B cell (primary cell): ENCODE measurements around the gene FOXO1. TPM values are rescaled to one million over a fixed set of nuclear protein-coding genes. Genes with fewer than 3 reads are reported as not detected.

Experiments used
- ATAC-seq: fragments of 200-7000 bp; cut with Tn5 transposase; one replicate; pipeline ENCODE4 v1.10.0; 2021; ENCODE audit warnings: low read depth, mild to moderate bottlenecking, moderate number of reproducible peaks, moderate library complexity
- CTCF ChIA-PET: fragments of 350-600 bp; sonication (Branson Sonifier 250); formaldehyde crosslinking; loops from one replicate; lab custom pipeline; 2021; ENCODE audit warnings: antibody characterized with exemption, inconsistent platforms; lab: Charles Lee
- POLR2A ChIA-PET: fragments of 350-600 bp; sonication (Branson Sonifier 250); formaldehyde crosslinking; loops from one replicate; lab custom pipeline; 2021; ENCODE audit warnings: antibody characterized with exemption; lab: Charles Lee
- DNase-seq: peaks from one replicate; pipeline ENCODE4 v3.0.0; 2013
- H2AFZ ChIP-seq: 2 replicates; pipeline ENCODE4 v1.6.1; 2012; ENCODE audit warnings: mild to moderate bottlenecking, low read depth, low read length; ENCODE audit not compliant: insufficient read depth, poor library complexity, severe bottlenecking
- H3K27ac ChIP-seq, 2 donors: 1 replicate in 1 of 2; 2 replicates in 1 of 2; pipeline ENCODE4 v1.5.1; 2012 to 2013; ENCODE audit warnings: low read length in 2 of 2, mild to moderate bottlenecking in 2 of 2, moderate library complexity in 1 of 2
- H3K27me3 ChIP-seq, 4 experiments: fragments of 200-600 bp in 1 of 4; sonication (generic) in 1 of 4; replicated peaks in 1 of 4; 1 replicate in 2 of 4; 2 replicates in 2 of 4; pipeline versions ENCODE4 v1.6.1 to v1.7.0; 2013 to 2016; ENCODE audit warnings: low read length in 3 of 4, mild to moderate bottlenecking in 2 of 4, mixed read lengths in 1 of 4, moderate library complexity in 1 of 4; ENCODE audit not compliant: insufficient read depth in 4 of 4, control insufficient read depth in 3 of 4; ENCODE audit errors: control extremely low read depth in 1 of 4
- H3K36me3 ChIP-seq, 2 experiments: replicated peaks in 1 of 2; 1 replicate in 1 of 2; 2 replicates in 1 of 2; pipeline versions ENCODE4 v1.6.1 to v1.7.1; 2013; ENCODE audit warnings: low read length in 1 of 2; ENCODE audit not compliant: insufficient read depth in 2 of 2, control insufficient read depth in 1 of 2; ENCODE audit errors: control extremely low read depth in 1 of 2, extremely low read depth in 1 of 2
- H3K4me1 ChIP-seq, 2 donors: fragments of 200-600 bp in 1 of 2; sonication (generic) in 1 of 2; 1 replicate in 1 of 2; 2 replicates in 1 of 2; pipeline versions ENCODE4 v1.5.1 to v1.6.1; 2013 to 2017; ENCODE audit warnings: low read length in 2 of 2; ENCODE audit not compliant: control insufficient read depth in 2 of 2, insufficient read depth in 2 of 2
- H3K4me2 ChIP-seq: replicated peaks from 2 replicates; pipeline ENCODE3; 2012; ENCODE audit warnings: mild to moderate bottlenecking, low read depth, low read length; ENCODE audit not compliant: poor library complexity, severe bottlenecking
- H3K4me3 ChIP-seq, 5 experiments: fragments of 200-600 bp in 1 of 5; sonication (generic) in 1 of 5; 1 replicate in 3 of 5; 2 replicates in 2 of 5; pipeline versions ENCODE4 v1.5.1 to v1.7.0; 2011 to 2016; ENCODE audit warnings: low read length in 4 of 5, mild to moderate bottlenecking in 4 of 5, low read depth in 2 of 5, control low read depth in 1 of 5, moderate library complexity in 1 of 5; ENCODE audit not compliant: insufficient read depth in 1 of 5; ENCODE audit errors: control extremely low read depth in 1 of 5, extremely low read depth in 1 of 5
- H3K79me2 ChIP-seq: fragments of 200-600 bp; sonication (generic); one replicate; pipeline ENCODE4 v1.6.0; 2016; ENCODE audit warnings: low read length; ENCODE audit not compliant: control insufficient read depth, insufficient read depth
- H3K9ac ChIP-seq: fragments of 200-600 bp; sonication (generic); 2 replicates; pipeline ENCODE4 v1.6.1; 2017; ENCODE audit warnings: mild to moderate bottlenecking, low read length, moderate library complexity
- H3K9me3 ChIP-seq, 3 donors: one replicate each; pipeline versions ENCODE4 v1.6.1 to v1.7.1; 2013; ENCODE audit warnings: low read length in 2 of 3; ENCODE audit not compliant: control insufficient read depth in 2 of 3, insufficient read depth in 1 of 3; ENCODE audit errors: control extremely low read depth in 1 of 3
- H4K20me1 ChIP-seq: 2 replicates; pipeline ENCODE4 v1.6.0; 2012; ENCODE audit warnings: mild to moderate bottlenecking, low read length; ENCODE audit not compliant: insufficient read depth, control insufficient read depth, poor library complexity, severe bottlenecking
- H3K27ac Mint-ChIP-seq: one replicate; pipeline ENCODE4 v1.8.0; 2021; ENCODE audit warnings: mixed read lengths
- H3K27me3 Mint-ChIP-seq: one replicate; pipeline ENCODE4 v1.8.0; 2021; ENCODE audit warnings: mixed read lengths
- H3K4me1 Mint-ChIP-seq: one replicate; pipeline ENCODE4 v1.8.0; 2021; ENCODE audit warnings: mixed read lengths
- H3K4me3 Mint-ChIP-seq: one replicate; pipeline ENCODE4 v1.8.0; 2021; ENCODE audit warnings: mixed read lengths
- H3K9me3 Mint-ChIP-seq: one replicate; pipeline ENCODE4 v1.8.0; 2022; ENCODE audit warnings: mixed read lengths; ENCODE audit not compliant: insufficient read depth
- EZH2 ChIP-seq: IDR thresholded peaks from 2 replicates; pipeline ENCODE4 v1.6.1; 2012; ENCODE audit warnings: borderline replicate concordance, low read depth, mild to moderate bottlenecking, moderate library complexity, low read length; ENCODE audit not compliant: insufficient read depth, poor library complexity, severe bottlenecking
- WGBS: methylation state at CpG from one replicate; pipeline ENCODE4 v1.1.5; 2013; ENCODE audit warnings: missing lambda C conversion rate; ENCODE audit not compliant: insufficient coverage; 5-methylcytosine and 5-hydroxymethylcytosine counted together
- intact Hi-C: fragments of 100-400 bp; cut with micrococcal nuclease; formaldehyde crosslinking; loops from one replicate; pipeline ENCODE4 v1.10.0; 2022
- polyA plus RNA-seq: library from polyadenylated mRNA; depleted of rRNA; stranded (reverse); fragments of >200 nt; gene quantifications from 2 replicates; pipeline ENCODE4 v1.2.3, GENCODE V29; 2012
- total RNA-seq, 2 donors: library from RNA; stranded (reverse); fragments of 120-200 nt in 1 of 2; gene quantifications; 1 replicate in 1 of 2; 2 replicates in 1 of 2; pipeline versions ENCODE4 v1.2.3 to v1.2.4, GENCODE V29; 2013 to 2022
- TF ChIP-seq, protein P1 (sequence below): fragments of 200-600 bp; IDR thresholded peaks from one replicate; pipeline ENCODE4 v1.8.0; 2022; ENCODE audit warnings: antibody characterized with exemption, mild to moderate bottlenecking

Gene FOXO1
- total and polyA plus RNA-seq, 2 donors (not counting 1 experiment from before 2014, with no cell fraction given): 22.8 to 77.9 TPM

GRCh38 chr13:40694426-40694825, 28.0 kb upstream of the FOXO1 start:
- Histone ChIP-seq H3K27ac (no peak overlapping the region), H3K4me3 (no peak overlapping the region), H3K4me1 (peaks cover 7 to 11% of the 10 kb centered on the region in 2 donors), H3K9ac (no peak overlapping the region), H2AFZ (no peak overlapping the region), H4K20me1 (no peaks in the 10 kb centered on the region), H3K4me2 (no peak overlapping the region), H3K36me3 (no peaks in the 10 kb centered on the region), H3K9me3 (no peaks in the 10 kb centered on the region), H3K27me3 (no peaks in the 10 kb centered on the region), H3K79me2 (no peaks in the 10 kb centered on the region)
- WGBS: 40% methylated on average over 1 of the region's 4 CpGs
- ATAC-seq: no peak
- H3K9me3 Mint-ChIP-seq: no peaks in the 10 kb centered on the region
- H3K4me3 Mint-ChIP-seq: no peak overlapping the region
- no peak for DNase-seq
- TF ChIP-seq, protein P1, sequence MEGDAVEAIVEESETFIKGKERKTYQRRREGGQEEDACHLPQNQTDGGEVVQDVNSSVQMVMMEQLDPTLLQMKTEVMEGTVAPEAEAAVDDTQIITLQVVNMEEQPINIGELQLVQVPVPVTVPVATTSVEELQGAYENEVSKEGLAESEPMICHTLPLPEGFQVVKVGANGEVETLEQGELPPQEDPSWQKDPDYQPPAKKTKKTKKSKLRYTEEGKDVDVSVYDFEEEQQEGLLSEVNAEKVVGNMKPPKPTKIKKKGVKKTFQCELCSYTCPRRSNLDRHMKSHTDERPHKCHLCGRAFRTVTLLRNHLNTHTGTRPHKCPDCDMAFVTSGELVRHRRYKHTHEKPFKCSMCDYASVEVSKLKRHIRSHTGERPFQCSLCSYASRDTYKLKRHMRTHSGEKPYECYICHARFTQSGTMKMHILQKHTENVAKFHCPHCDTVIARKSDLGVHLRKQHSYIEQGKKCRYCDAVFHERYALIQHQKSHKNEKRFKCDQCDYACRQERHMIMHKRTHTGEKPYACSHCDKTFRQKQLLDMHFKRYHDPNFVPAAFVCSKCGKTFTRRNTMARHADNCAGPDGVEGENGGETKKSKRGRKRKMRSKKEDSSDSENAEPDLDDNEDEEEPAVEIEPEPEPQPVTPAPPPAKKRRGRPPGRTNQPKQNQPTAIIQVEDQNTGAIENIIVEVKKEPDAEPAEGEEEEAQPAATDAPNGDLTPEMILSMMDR: no peak
- no peak for TF ChIP-seq EZH2
- H3K27me3 Mint-ChIP-seq: no peaks in the 10 kb centered on the region
- H3K27ac Mint-ChIP-seq: no peak overlapping the region
- POLR2A ChIA-PET: interaction anchor here (0.7 kb wide), 1 partner anchor 609 kb away, joined by 5 read pairs; no protein-coding TSS in a partner anchor
- intact Hi-C loops: no loop called here
- peaks cover 28% of the 10 kb centered on the region for H3K4me1 Mint-ChIP-seq
- CTCF ChIA-PET: interaction anchor here (0.7 to 1.3 kb wide), 2 partner anchors 10 to 453 kb away, joined by 3 to 7 read pairs; no protein-coding TSS in a partner anchor

DNA sequence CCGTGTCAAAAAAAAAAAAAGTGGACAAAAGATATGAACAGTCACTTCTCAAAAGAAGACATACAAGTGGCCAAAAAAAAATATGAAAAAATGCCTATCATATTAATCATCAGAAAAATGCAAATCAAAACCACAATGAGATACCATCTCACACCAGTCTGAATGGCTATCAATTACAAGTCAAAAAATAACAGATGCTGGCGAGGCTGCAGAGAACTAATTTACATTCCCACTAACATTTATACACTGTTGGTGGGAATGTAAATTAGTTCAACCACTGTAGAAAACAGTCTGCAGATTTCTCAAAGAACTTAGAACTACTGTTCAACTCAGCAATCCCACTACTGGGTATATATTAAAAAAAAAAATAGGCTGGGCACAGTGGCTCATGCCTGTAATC, 26.5 kb upstream of the FOXO1 start:
- Histone ChIP-seq H4K20me1 (no peaks in the 10 kb centered on the region), H3K9me3 (no peaks in the 10 kb centered on the region), H3K79me2 (no peaks in the 10 kb centered on the region), H3K27ac (no peak overlapping the region), H3K4me3 (no peak overlapping the region), H3K4me1 (peaks cover 3 to 11% of the 10 kb centered on the region in 2 donors), H2AFZ (no peak overlapping the region), H3K36me3 (no peaks in the 10 kb centered on the region), H3K9ac (no peak overlapping the region), H3K27me3 (no peaks in the 10 kb centered on the region), H3K4me2 (no peak overlapping the region)
- TF ChIP-seq EZH2: no peak
- TF ChIP-seq, protein P1: no peak
- POLR2A ChIA-PET: no interaction called here
- CTCF ChIA-PET: interaction anchor here (0.7 kb wide), 1 partner anchor 227 kb away, joined by 3 read pairs; no protein-coding TSS in a partner anchor
- 80% methylated on average over 1 of the region's 2 CpGs for WGBS
- no peaks in the 10 kb centered on the region for H3K9me3 Mint-ChIP-seq
- DNase-seq (no peak), ATAC-seq (no peak)
- no peak overlapping the region for H3K4me3 Mint-ChIP-seq
- intact Hi-C loops: no loop called here
- H3K4me1 Mint-ChIP-seq: peaks cover 22% of the 10 kb centered on the region
- no peak overlapping the region for H3K27ac Mint-ChIP-seq
- H3K27me3 Mint-ChIP-seq: no peaks in the 10 kb centered on the region
